Fibroblast of lung (primary cell): ENCODE results near the gene HMCES.

Source experiments
- CTCF ChIP-seq, 2 donors: IDR thresholded peaks in 1 of 2; conservative IDR thresholded peaks in 1 of 2; 1 replicate in 1 of 2; 2 replicates in 1 of 2; pipeline ENCODE4 v1.5.1; 2011 to 2012; ENCODE audit warnings: low read length in 2 of 2, control low read depth in 1 of 2, inconsistent platforms in 1 of 2, low read depth in 1 of 2, mild to moderate bottlenecking in 1 of 2
- EZH2 ChIP-seq: IDR thresholded peaks from 2 replicates; pipeline ENCODE4 v1.5.1; 2012; ENCODE audit warnings: low read length, control low read depth, mild to moderate bottlenecking; ENCODE audit errors: missing control alignments

DNA sequence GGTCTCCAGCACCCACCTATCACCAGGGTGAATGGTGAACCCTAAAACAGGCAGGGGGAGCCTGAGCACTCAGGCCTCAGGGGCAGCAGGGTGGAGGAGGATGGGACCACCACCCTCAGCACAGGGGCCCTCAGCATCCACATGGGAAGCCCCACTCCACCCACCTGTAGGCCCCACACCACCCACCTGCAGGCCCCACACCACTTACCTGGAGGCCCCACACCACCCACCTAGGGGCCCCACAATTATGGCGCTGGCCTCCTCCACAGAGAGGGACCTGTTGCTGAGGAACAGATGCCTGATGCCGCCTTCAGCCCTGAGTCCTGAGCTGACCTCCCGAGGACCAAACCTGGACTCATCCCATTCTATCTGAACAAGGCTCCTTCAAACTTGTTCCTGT is 46.7 kb downstream of the HMCES start:
- TF ChIP-seq CTCF (conservative IDR thresholded peaks at IDR 0.05 in 1 of 2, IDR thresholded peaks at IDR 0.05 in 1 of 2; ENCODE audit: low read depth in 1 of 2, low read length in 2 of 2) (no peak), EZH2 (no peak)
